GM20000 (cell line): ENCODE results near the gene ECEL1.

Experiments used
- DNase-seq: peaks from one replicate; pipeline ENCODE4 v3.0.0; 2012; ENCODE audit warnings: low spot score
- CTCF ChIP-seq: IDR thresholded peaks from 2 replicates; pipeline ENCODE4 v1.5.1; 2012; ENCODE audit warnings: mild to moderate bottlenecking, control low read depth; ENCODE audit errors: extremely low read depth, missing control alignments

The ECEL1 gene

GRCh38 chr2:232494542-232494941 is 6.9 kb upstream of the ECEL1 start:
- TF ChIP-seq CTCF, result no peak
- no peak for DNase-seq

- TF ChIP-seq CTCF, result no peak
- DNase-seq, result no peak
These were observed 6.3 kb upstream of the ECEL1 start for GRCh38 chr2:232493701-232494474.

- no peak for DNase-seq
- no peak for TF ChIP-seq CTCF
These were observed 5.5 kb upstream of the ECEL1 start for GRCh38 chr2:232492963-232493700.

- TF ChIP-seq CTCF, result no peak
- DNase-seq, result no peak
These were observed 4.7 kb upstream of the ECEL1 start for GRCh38 chr2:232492236-232492848.

GRCh38 chr2:232491139-232491780 is 3.6 kb upstream of the ECEL1 start:
- TF ChIP-seq CTCF, result no peak
- no peak for DNase-seq

- TF ChIP-seq CTCF, result no peak
- DNase-seq, result no peak
These were observed 2.8 kb upstream of the ECEL1 start for GRCh38 chr2:232490221-232491138.
